Epithelial cell of proximal tubule (primary cell): ENCODE results near the gene ACCSL. TPM values are rescaled to one million over a fixed set of nuclear protein-coding genes. Genes with fewer than 3 reads are reported as not detected.

ENCODE experiments used
- DNase-seq: peaks from one replicate; pipeline ENCODE4 v3.0.0-alpha.2; 2011; ENCODE audit warnings: low read depth
- H3K4me3 ChIP-seq: 2 replicates; pipeline ENCODE4 v1.5.1; 2011; ENCODE audit warnings: low read depth, mild to moderate bottlenecking, low read length
- CTCF ChIP-seq: conservative IDR thresholded peaks from 2 replicates; pipeline ENCODE4 v1.5.1; 2012; ENCODE audit warnings: low read depth, mild to moderate bottlenecking, low read length
- total RNA-seq: library from RNA; depleted of rRNA; stranded (reverse); fragments of >200 nt; gene quantifications from 2 replicates; pipeline ENCODE4 v1.2.3, GENCODE V29; 2015

Gene ACCSL
- total RNA-seq, 1 donor from 2014 or later = not detected

- peak; percentile 87 for TF ChIP-seq CTCF
- DNase-seq = no peak
- no peak overlapping the region for H3K4me3 ChIP-seq
Observed at GRCh38 chr11:44094260-44094868, 46.6 kb downstream of the ACCSL start.

GRCh38 chr11:44095506-44096359 lies 48.0 kb downstream of the ACCSL start, which contains the start of gene EXT2:
Gene EXT2, plus strand, starts transcription at chr11:44095678. Its CDS starts 12,035 bp downstream, at chr11:44107713.
- H3K4me3 ChIP-seq = peak within 1 kb of the TSS; percentile 88
- peak; percentile 78 for TF ChIP-seq CTCF
- DNase-seq = no peak

- H3K4me3 ChIP-seq = peak overlapping the region; percentile 88
- DNase-seq = no peak
- TF ChIP-seq CTCF = no peak
Observed at GRCh38 chr11:44096360-44097185, 48.8 kb downstream of the ACCSL start.

GRCh38 chr11:44097821-44098220 lies 50.0 kb downstream of the ACCSL start:
- TF ChIP-seq CTCF = no peak
- DNase-seq = no peak
- no peak overlapping the region for H3K4me3 ChIP-seq

- H3K4me3 ChIP-seq = no peak overlapping the region
- TF ChIP-seq CTCF = no peak
- DNase-seq = no peak
Observed at GRCh38 chr11:44101098-44101497, 53.3 kb downstream of the ACCSL start.

- no peak for DNase-seq
- no peak overlapping the region for H3K4me3 ChIP-seq
- TF ChIP-seq CTCF = peak; percentile 24
Observed at GRCh38 chr11:44104481-44105294, 56.9 kb downstream of the ACCSL start.
